ENCODE data around the gene ANKRD28. TPM values are rescaled to one million over a fixed set of nuclear protein-coding genes. Genes with fewer than 3 reads are reported as not detected.
"Not testable (repeated sequence)": the region's sequence is repeated elsewhere in the genome, so short reads cannot be mapped to it uniquely, and the experiment has no call there.

The ANKRD28 gene
- total RNA-seq, 1 experiment from 2014 or later, result 113 TPM

GRCh38 chr3:15756505-15756904, 41.3 kb downstream of the ANKRD28 start:
- Histone ChIP-seq H3K9ac (ENCODE audit: low read length) (no peak overlapping the region), H3K9me2 (replicated peaks; ENCODE audit: insufficient read depth, low read length) (no peaks in the 10 kb centered on the region), H3K9me3 (ENCODE audit: low read length) (no peaks in the 10 kb centered on the region), H2AFZ (ENCODE audit: low read length) (no peak overlapping the region), H3K4me3 (ENCODE audit: low read length) (no peak overlapping the region), H3K27me3 (ENCODE audit: low read length) (no peaks in the 10 kb centered on the region), H3K79me2 (ENCODE audit: low read length) (peaks cover 87% of the 10 kb centered on the region), H4K20me1 (ENCODE audit: insufficient read depth, low read depth, low read length) (no peaks in the 10 kb centered on the region), H3K4me2 (ENCODE audit: low read depth, low read length, poor library complexity, severe bottlenecking) (no peak overlapping the region), H3K36me3 (ENCODE audit: insufficient read depth, low read length) (peaks cover 22% of the 10 kb centered on the region), H3K27ac (ENCODE audit: low read length) (no peak overlapping the region), H3K4me1 (ENCODE audit: low read length) (no peaks in the 10 kb centered on the region)
- DNase-seq, result no peak

- H3K79me2 ChIP-seq (ENCODE audit: low read length), result peaks cover 88% of the 10 kb centered on the region
- H3K4me3 ChIP-seq (ENCODE audit: low read length), result no peak overlapping the region
- H3K27ac ChIP-seq (ENCODE audit: low read length), result no peak overlapping the region
- H3K4me1 ChIP-seq (ENCODE audit: low read length), result no peaks in the 10 kb centered on the region
- H4K20me1 ChIP-seq (ENCODE audit: insufficient read depth, low read depth, low read length), result no peaks in the 10 kb centered on the region
- H3K9ac ChIP-seq (ENCODE audit: low read length), result no peak overlapping the region
- H3K27me3 ChIP-seq (ENCODE audit: low read length), result no peaks in the 10 kb centered on the region
- no peak for DNase-seq
- no peaks in the 10 kb centered on the region for H3K9me3 ChIP-seq (ENCODE audit: low read length)
- peaks cover 29% of the 10 kb centered on the region for H3K36me3 ChIP-seq (ENCODE audit: insufficient read depth, low read length)
- H3K9me2 ChIP-seq (replicated peaks; ENCODE audit: insufficient read depth, low read length), result no peaks in the 10 kb centered on the region
- no peak overlapping the region for H3K4me2 ChIP-seq (ENCODE audit: low read depth, low read length, poor library complexity, severe bottlenecking)
- H2AFZ ChIP-seq (ENCODE audit: low read length), result no peak overlapping the region
Measured at GRCh38 chr3:15755780-15756179, 42.0 kb downstream of the ANKRD28 start.

- DNase-seq, result no peak
- no peak overlapping the region for H3K4me3 ChIP-seq (ENCODE audit: low read length)
- H3K27ac ChIP-seq (ENCODE audit: low read length), result no peak overlapping the region
- H3K4me2 ChIP-seq (ENCODE audit: low read depth, low read length, poor library complexity, severe bottlenecking), result no peak overlapping the region
- H3K9ac ChIP-seq (ENCODE audit: low read length), result no peak overlapping the region
- H3K27me3 ChIP-seq (ENCODE audit: low read length), result no peaks in the 10 kb centered on the region
- no peaks in the 10 kb centered on the region for H3K9me2 ChIP-seq (replicated peaks; ENCODE audit: insufficient read depth, low read length)
- H2AFZ ChIP-seq (ENCODE audit: low read length), result no peak overlapping the region
- peaks cover 87% of the 10 kb centered on the region for H3K79me2 ChIP-seq (ENCODE audit: low read length)
- no peaks in the 10 kb centered on the region for H4K20me1 ChIP-seq (ENCODE audit: insufficient read depth, low read depth, low read length)
- H3K4me1 ChIP-seq (ENCODE audit: low read length), result no peaks in the 10 kb centered on the region
- H3K36me3 ChIP-seq (ENCODE audit: insufficient read depth, low read length), result peaks cover 35% of the 10 kb centered on the region
- no peaks in the 10 kb centered on the region for H3K9me3 ChIP-seq (ENCODE audit: low read length)
Measured at GRCh38 chr3:15755181-15755580, 42.6 kb downstream of the ANKRD28 start.

GRCh38 chr3:15754047-15754446, 43.7 kb downstream of the ANKRD28 start:
- H4K20me1 ChIP-seq (ENCODE audit: insufficient read depth, low read depth, low read length), result no peaks in the 10 kb centered on the region
- no peaks in the 10 kb centered on the region for H3K9me3 ChIP-seq (ENCODE audit: low read length)
- H2AFZ ChIP-seq (ENCODE audit: low read length), result no peak overlapping the region
- H3K4me2 ChIP-seq (ENCODE audit: low read depth, low read length, poor library complexity, severe bottlenecking), result no peak overlapping the region
- H3K4me3 ChIP-seq (ENCODE audit: low read length), result no peak overlapping the region
- H3K9me2 ChIP-seq (replicated peaks; ENCODE audit: insufficient read depth, low read length), result no peaks in the 10 kb centered on the region
- H3K27ac ChIP-seq (ENCODE audit: low read length), result no peak overlapping the region
- H3K9ac ChIP-seq (ENCODE audit: low read length), result no peak overlapping the region
- H3K4me1 ChIP-seq (ENCODE audit: low read length), result no peaks in the 10 kb centered on the region
- DNase-seq, result no peak
- H3K79me2 ChIP-seq (ENCODE audit: low read length), result peaks cover 80% of the 10 kb centered on the region
- H3K27me3 ChIP-seq (ENCODE audit: low read length), result no peaks in the 10 kb centered on the region
- peaks cover 45% of the 10 kb centered on the region for H3K36me3 ChIP-seq (ENCODE audit: insufficient read depth, low read length)

GRCh38 chr3:15753056-15753710, 44.6 kb downstream of the ANKRD28 start:
- Histone ChIP-seq H3K4me3 (ENCODE audit: low read length) (no peak overlapping the region), H3K27ac (ENCODE audit: low read length) (no peak overlapping the region), H4K20me1 (ENCODE audit: insufficient read depth, low read depth, low read length) (no peaks in the 10 kb centered on the region)

GRCh38 chr3:15750879-15751278, 46.9 kb downstream of the ANKRD28 start:
- no peak overlapping the region for H3K4me3 ChIP-seq (ENCODE audit: low read length)
- H3K27ac ChIP-seq (ENCODE audit: low read length), result no peak overlapping the region
- no peak for DNase-seq
- H2AFZ ChIP-seq (ENCODE audit: low read length), result no peak overlapping the region
- no peaks in the 10 kb centered on the region for H3K27me3 ChIP-seq (ENCODE audit: low read length)
- peaks cover 42% of the 10 kb centered on the region for H3K36me3 ChIP-seq (ENCODE audit: insufficient read depth, low read length)
- no peaks in the 10 kb centered on the region for H3K9me3 ChIP-seq (ENCODE audit: low read length)
- H3K4me1 ChIP-seq (ENCODE audit: low read length), result peaks cover 5% of the 10 kb centered on the region; the same call in 1 of the 2 replicates
- H4K20me1 ChIP-seq (ENCODE audit: insufficient read depth, low read depth, low read length), result no peaks in the 10 kb centered on the region
- H3K9ac ChIP-seq (ENCODE audit: low read length), result no peak overlapping the region
- peaks cover 50% of the 10 kb centered on the region for H3K79me2 ChIP-seq (ENCODE audit: low read length)
- H3K9me2 ChIP-seq (replicated peaks; ENCODE audit: insufficient read depth, low read length), result no peaks in the 10 kb centered on the region
- H3K4me2 ChIP-seq (ENCODE audit: low read depth, low read length, poor library complexity, severe bottlenecking), result no peak overlapping the region

More at GRCh38 chr3:15753056-15753710, 44.6 kb downstream of the ANKRD28 start:
- peaks cover 72% of the 10 kb centered on the region for H3K79me2 ChIP-seq (ENCODE audit: low read length)
- peaks cover under 1% of the 10 kb centered on the region; the same call in 1 of the 2 replicates for H3K4me1 ChIP-seq (ENCODE audit: low read length)
- H3K9ac ChIP-seq (ENCODE audit: low read length), result no peak overlapping the region
- H3K9me3 ChIP-seq (ENCODE audit: low read length), result no peaks in the 10 kb centered on the region
- no peak overlapping the region for H3K4me2 ChIP-seq (ENCODE audit: low read depth, low read length, poor library complexity, severe bottlenecking)
- DNase-seq, result no peak
- no peaks in the 10 kb centered on the region for H3K27me3 ChIP-seq (ENCODE audit: low read length)
- H2AFZ ChIP-seq (ENCODE audit: low read length), result no peak overlapping the region
- no peaks in the 10 kb centered on the region for H3K9me2 ChIP-seq (replicated peaks; ENCODE audit: insufficient read depth, low read length)
- peaks cover 45% of the 10 kb centered on the region for H3K36me3 ChIP-seq (ENCODE audit: insufficient read depth, low read length)

GRCh38 chr3:15750143-15750542, 47.6 kb downstream of the ANKRD28 start:
- H3K4me1 ChIP-seq (ENCODE audit: low read length), result peaks cover 5% of the 10 kb centered on the region; the same call in 1 of the 2 replicates
- no peak overlapping the region for H3K4me3 ChIP-seq (ENCODE audit: low read length)
- no peaks in the 10 kb centered on the region for H3K9me3 ChIP-seq (ENCODE audit: low read length)
- no peak overlapping the region for H3K9ac ChIP-seq (ENCODE audit: low read length)
- peaks cover 44% of the 10 kb centered on the region for H3K79me2 ChIP-seq (ENCODE audit: low read length)
- H3K36me3 ChIP-seq (ENCODE audit: insufficient read depth, low read length), result peaks cover 38% of the 10 kb centered on the region
- no peak for DNase-seq
- no peak overlapping the region for H2AFZ ChIP-seq (ENCODE audit: low read length)
- H3K27me3 ChIP-seq (ENCODE audit: low read length), result no peaks in the 10 kb centered on the region
- no peaks in the 10 kb centered on the region for H3K9me2 ChIP-seq (replicated peaks; ENCODE audit: insufficient read depth, low read length)
- no peak overlapping the region for H3K4me2 ChIP-seq (ENCODE audit: low read depth, low read length, poor library complexity, severe bottlenecking)
- no peaks in the 10 kb centered on the region for H4K20me1 ChIP-seq (ENCODE audit: insufficient read depth, low read depth, low read length)
- no peak overlapping the region for H3K27ac ChIP-seq (ENCODE audit: low read length)

GRCh38 chr3:15745896-15746295, 51.9 kb downstream of the ANKRD28 start:
- not testable (repeated sequence) for DNase-seq; H3K9me2 ChIP-seq (replicated peaks; ENCODE audit: insufficient read depth, low read length); H3K4me3 ChIP-seq (ENCODE audit: low read length); H3K4me2 ChIP-seq (ENCODE audit: low read depth, low read length, poor library complexity, severe bottlenecking); H3K27ac ChIP-seq (ENCODE audit: low read length); H3K79me2 ChIP-seq (ENCODE audit: low read length); H3K4me1 ChIP-seq (ENCODE audit: low read length); H4K20me1 ChIP-seq (ENCODE audit: insufficient read depth, low read depth, low read length); H3K27me3 ChIP-seq (ENCODE audit: low read length); H2AFZ ChIP-seq (ENCODE audit: low read length); H3K9ac ChIP-seq (ENCODE audit: low read length); H3K9me3 ChIP-seq (ENCODE audit: low read length)
- peaks cover 17% of the 10 kb centered on the region for H3K36me3 ChIP-seq (ENCODE audit: insufficient read depth, low read length)

Data from Karpas-422 (cell line).